HG02759 (cell line): ENCODE data around the gene BRIP1.
"Not testable (repeated sequence)": the region's sequence is repeated elsewhere in the genome, so short reads cannot be mapped to it uniquely, and the experiment has no call there.

Experiments used
- ATAC-seq: cut with Tn5 transposase; IDR thresholded peaks from one replicate; pipeline ENCODE4 v1.9.1; 2021; ENCODE audit warnings: mild to moderate bottlenecking, moderate library complexity; ENCODE audit not compliant: unreplicated experiment

BRIP1 gene

GRCh38 chr17:61733021-61733420 lies 130.3 kb downstream of the BRIP1 start:
- no peak for ATAC-seq

DNA sequence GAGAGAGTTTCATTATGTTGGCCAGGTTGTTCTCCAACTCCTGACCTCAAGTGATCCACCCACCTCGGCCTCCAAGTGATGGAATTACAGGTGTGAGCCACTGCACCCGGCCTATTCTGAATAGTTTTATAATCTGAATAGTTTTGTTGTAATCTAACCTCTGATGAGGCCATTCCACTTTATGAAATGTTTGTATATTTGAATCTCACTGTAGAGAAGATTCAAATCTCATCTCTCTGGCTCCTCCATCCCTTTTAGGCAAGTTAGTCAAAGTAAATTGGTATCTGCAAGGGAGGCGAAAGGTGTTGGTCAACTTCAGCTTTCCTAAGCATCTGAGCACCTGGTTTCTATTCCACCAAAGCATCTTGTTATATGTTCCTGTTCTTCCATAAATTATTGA lies 131.2 kb downstream of the BRIP1 start:
- ATAC-seq, result no peak

GRCh38 chr17:61731330-61731729 lies 132.0 kb downstream of the BRIP1 start:
- no peak for ATAC-seq

- ATAC-seq, result no peak
Observed at GRCh38 chr17:61729690-61730268, 133.5 kb downstream of the BRIP1 start.

- no peak for ATAC-seq
Observed at GRCh38 chr17:61728297-61728836, 135.0 kb downstream of the BRIP1 start.

- not testable (repeated sequence) for ATAC-seq
Observed at GRCh38 chr17:61727798-61728197, 135.5 kb downstream of the BRIP1 start.

DNA sequence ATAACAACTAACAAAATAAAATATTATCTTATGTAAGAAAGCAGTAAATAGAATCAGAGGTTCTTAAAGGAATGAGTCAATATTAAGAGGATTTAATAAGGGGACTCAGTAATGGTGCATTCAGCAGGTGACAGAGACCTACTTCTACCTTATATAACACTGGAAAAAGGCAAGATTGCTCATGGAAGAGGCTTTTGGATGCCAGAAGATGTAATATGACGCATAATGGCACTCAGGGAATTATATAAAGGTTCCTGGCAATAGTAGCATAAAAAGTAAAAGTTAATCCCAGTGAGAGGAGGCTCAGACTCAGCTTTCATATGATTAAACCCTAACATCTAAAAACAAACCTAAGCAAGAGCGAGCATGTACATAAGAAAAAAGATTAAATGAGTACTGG lies 136.4 kb downstream of the BRIP1 start:
- no peak for ATAC-seq

DNA sequence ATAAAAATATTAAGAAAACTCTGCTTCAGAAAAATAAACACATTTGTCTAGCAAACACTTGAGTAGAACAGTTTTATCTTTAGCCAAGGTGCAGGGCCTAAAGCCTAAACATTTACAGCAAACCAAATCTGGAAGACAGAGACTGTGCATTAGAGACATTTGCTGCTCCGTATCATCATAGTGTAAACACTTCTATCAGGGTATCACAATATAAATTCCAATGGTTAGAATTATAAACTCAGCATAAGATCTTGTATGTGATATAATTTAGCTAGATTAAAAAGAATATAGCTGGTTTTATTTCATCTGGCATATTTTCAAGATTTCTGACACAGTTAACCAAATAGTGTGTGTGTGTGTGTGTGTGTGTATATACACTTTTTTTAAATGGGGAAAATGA lies 138.6 kb downstream of the BRIP1 start:
- ATAC-seq, result no peak

GRCh38 chr17:61723914-61724313 lies 139.4 kb downstream of the BRIP1 start:
- ATAC-seq, result no peak

- no peak for ATAC-seq
Observed at GRCh38 chr17:61723183-61723582, 140.1 kb downstream of the BRIP1 start.

GRCh38 chr17:61722398-61722797 lies 140.9 kb downstream of the BRIP1 start:
- no peak for ATAC-seq

GRCh38 chr17:61720016-61720795 lies 143.1 kb downstream of the BRIP1 start:
- ATAC-seq, result no peak

DNA sequence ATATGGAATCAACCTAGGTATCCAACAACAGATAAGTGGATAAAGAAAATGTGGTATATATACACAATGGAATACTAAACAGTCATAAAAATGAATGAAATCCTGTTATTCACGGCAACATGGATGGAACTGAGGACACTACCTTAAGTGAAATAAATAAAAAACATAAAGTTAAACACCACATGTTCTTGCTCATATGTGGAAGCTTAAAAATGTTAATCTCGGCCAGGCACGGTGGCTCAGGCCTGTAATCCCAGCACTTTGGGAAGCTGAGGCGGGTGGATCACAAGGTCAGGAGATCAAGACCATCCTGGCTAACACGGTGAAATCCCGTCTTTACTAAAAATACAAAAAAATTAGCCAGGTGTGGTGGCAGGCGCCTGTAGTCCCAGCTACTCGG lies 144.1 kb downstream of the BRIP1 start:
- not testable (repeated sequence) for ATAC-seq

GRCh38 chr17:61718022-61718421 lies 145.3 kb downstream of the BRIP1 start:
- no peak for ATAC-seq

- no peak for ATAC-seq
Observed at GRCh38 chr17:61717352-61717751, 146.0 kb downstream of the BRIP1 start.

GRCh38 chr17:61716225-61716829 lies 147.0 kb downstream of the BRIP1 start:
- ATAC-seq, result no peak

DNA sequence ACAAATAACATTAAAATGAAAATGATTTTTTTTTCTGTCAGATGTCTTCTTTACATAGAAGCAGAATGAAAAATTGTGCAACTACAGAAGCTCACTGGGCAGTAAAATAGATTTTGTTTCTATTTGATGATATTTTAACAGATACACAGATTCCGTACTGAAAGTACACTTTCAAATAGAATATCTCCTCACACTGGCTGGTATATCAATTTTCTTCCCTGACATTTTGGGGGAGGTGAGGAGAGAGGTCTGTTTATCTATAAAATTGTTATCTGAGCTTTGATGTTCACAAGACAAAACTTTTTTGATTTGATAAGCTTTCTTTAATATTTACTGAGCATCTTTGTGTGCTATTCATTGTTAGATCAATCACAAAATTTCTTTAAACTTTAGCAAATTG lies 148.0 kb downstream of the BRIP1 start:
- ATAC-seq, result no peak

DNA sequence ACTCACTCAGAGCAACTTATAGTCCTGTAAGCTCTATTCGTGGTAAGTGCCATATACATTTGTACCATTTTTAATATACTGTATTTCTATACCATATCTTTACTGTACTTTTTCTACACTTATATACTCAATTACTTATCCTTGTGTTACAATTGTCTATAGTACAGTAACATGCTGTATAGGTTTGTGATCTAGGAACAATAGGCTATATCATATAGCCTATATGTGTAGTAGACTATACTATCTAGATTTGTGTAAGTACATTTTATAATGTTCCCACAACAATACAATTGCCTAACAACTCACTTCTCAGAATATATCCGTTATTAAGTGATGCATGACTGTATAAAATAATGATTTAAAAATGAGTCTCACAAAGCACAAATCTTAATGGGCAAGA lies 149.0 kb downstream of the BRIP1 start:
- ATAC-seq, result no peak

- no peak for ATAC-seq
Observed at GRCh38 chr17:61713035-61713434, 150.3 kb downstream of the BRIP1 start.

- ATAC-seq, result no peak
Observed at GRCh38 chr17:61710546-61710945, 152.8 kb downstream of the BRIP1 start.

DNA sequence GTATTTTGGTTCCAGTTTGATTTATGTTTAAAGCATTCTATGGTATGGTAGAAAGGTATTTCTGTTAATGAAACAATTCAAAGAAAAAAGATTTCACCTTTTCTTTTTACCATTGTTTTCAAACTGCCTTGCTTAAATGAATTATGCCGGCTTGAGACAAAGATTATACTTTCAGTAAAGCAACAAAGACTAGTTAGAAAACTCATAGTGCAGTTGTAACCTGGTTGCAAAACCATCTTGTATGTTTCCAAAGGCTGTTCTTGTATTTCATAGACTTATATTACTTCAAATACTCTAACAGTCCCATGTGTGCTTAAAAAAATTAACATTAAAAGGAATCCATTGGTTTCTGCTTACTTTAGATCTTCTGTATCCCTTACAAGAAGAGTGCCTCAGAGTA lies 153.8 kb downstream of the BRIP1 start:
- no peak for ATAC-seq

DNA sequence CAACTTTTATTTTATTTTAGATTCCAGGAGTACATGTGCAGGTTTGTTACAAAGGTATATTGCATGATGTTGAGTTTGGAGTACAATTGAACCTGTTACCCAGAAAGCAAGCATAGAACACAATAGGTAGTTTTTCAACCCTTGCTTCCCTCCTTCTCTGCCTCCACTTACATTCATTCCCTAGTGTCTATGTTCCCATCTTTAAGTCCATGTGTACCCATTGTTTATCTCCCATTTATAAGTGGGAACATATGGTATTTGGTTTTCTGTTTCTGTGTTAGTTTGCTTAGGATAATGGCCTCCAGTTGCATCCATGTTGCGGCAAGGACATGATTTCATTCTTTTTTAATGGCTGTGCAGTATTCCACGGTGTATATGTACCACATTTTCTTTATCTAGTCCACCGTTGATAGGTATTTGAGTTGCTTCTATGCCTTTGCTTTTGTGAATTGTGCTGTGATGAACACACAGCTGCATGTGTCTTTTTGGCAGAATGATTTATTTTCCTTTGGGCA lies 158.3 kb downstream of the BRIP1 start:
- no peak for ATAC-seq
